ENCODE measurements around the gene CFAP92.

GRCh38 chr3:129007792-129008191 lies 13.9 kb upstream of the CFAP92 start:
- no peak for TF ChIP-seq CTCF (conservative IDR thresholded peaks at IDR 0.05)
- TF ChIP-seq ZFX (IDR thresholded peaks at IDR 0.05): no peak
